HG03432 (cell line): ENCODE measurements around the gene ZNF738.
"Not testable (repeated sequence)": the region's sequence is repeated elsewhere in the genome, so short reads cannot be mapped to it uniquely, and the experiment has no call there.

Experiments
- ATAC-seq: cut with Tn5 transposase; IDR thresholded peaks from one replicate; pipeline ENCODE4 v1.9.1; 2021; ENCODE audit warnings: mild to moderate bottlenecking, moderate library complexity; ENCODE audit not compliant: unreplicated experiment

The ZNF738 gene

GRCh38 chr19:21358768-21359451 is at the start of gene ZNF738:
Gene ZNF738 (plus strand): TSS chr19:21359000. CDS start chr19:21359141, 141 bp downstream.
- peak; percentile 96 for ATAC-seq

DNA sequence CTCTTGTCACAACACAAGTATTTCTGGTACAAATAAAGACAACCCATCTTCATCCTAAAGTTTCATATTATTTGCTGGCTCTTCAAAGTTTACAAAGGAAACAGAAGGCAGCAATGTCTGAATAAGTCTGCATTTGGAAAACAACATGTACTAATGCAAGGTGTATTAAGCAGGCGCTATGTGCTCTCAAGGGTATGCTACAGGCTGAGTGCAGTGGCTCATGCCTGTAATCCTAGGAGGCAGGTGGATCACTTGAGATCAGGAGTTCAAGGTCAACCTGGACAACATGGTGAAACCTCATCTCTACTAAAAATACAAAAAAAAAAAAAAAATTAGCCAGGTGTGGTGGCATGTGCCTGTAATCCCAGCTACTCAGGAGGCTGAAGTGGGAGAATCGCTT is 46.0 kb upstream of the ZNF738 start:
- ATAC-seq: not testable (repeated sequence)

DNA sequence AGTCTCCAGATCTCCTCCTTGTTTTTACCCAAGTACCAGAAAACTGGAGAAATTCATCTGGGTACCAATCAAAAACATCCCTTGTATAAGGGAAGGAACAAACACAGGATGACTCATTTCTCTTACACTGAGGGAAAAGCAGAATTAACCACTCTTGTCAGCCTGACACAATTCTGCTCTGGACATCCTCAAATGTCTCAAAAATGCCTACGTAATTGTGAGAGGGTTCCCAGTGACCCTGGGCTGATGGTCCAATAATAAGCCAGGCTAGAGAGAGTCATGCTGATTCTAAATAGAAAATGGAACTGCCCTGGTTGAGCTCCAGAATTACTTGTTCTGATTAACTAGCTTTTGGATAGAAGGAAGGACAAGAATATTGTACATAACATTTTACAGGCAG is 44.1 kb upstream of the ZNF738 start:
- ATAC-seq: no peak

DNA sequence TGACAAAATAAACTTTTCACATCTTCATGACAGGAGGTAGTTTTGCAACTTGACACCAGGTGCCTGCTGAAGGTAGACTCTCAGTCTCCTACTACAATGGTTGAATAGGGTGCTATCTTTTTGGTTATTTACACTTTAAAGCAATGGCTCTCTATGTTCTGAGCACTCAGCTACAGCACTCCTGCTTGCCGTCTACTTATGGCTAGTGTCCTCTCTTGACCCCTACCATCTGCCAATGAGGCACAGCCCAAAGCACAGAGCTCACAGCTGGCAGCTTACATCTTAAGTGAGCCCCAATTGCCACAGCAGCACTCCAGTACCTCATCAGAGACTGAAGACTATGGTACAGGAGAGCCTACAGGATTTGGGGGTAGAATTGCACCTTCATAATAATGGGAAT is 41.0 kb upstream of the ZNF738 start:
- ATAC-seq: no peak

DNA sequence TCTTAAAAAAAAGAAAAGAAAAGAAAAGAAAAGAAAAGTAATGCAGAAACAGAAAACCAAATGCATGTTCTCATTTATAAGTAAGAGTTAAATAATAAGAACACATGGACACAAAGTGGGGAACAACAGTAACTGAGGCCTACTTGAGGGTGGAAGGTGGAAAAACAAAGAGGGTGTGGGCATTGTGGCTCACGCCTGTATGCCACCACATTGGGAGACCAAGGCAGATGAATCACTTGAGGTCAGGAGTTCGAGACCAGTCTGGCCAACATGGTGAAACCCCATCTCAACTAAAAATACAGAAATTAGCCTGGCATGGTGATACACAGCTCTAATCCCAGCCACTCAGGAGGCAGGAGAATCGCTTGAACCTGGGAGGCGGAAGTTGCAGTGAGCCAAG is 37.7 kb upstream of the ZNF738 start:
- no peak for ATAC-seq

GRCh38 chr19:21321996-21322395 is 36.8 kb upstream of the ZNF738 start:
- no peak for ATAC-seq

GRCh38 chr19:21322528-21322927 is 36.3 kb upstream of the ZNF738 start:
- no peak for ATAC-seq

- no peak for ATAC-seq
Observed at GRCh38 chr19:21323000-21323399, 35.8 kb upstream of the ZNF738 start.

GRCh38 chr19:21326169-21326568 is 32.6 kb upstream of the ZNF738 start:
- no peak for ATAC-seq

- ATAC-seq: peak; percentile 29
Observed at GRCh38 chr19:21328406-21328805, 30.4 kb upstream of the ZNF738 start.

- peak; percentile 99 for ATAC-seq
Observed at GRCh38 chr19:21328885-21329605, 29.8 kb upstream of the ZNF738 start, which contains the start of gene ZNF708. Gene ZNF708 (minus strand): TSS chr19:21329410. CDS start chr19:21329212, 198 bp downstream.

DNA sequence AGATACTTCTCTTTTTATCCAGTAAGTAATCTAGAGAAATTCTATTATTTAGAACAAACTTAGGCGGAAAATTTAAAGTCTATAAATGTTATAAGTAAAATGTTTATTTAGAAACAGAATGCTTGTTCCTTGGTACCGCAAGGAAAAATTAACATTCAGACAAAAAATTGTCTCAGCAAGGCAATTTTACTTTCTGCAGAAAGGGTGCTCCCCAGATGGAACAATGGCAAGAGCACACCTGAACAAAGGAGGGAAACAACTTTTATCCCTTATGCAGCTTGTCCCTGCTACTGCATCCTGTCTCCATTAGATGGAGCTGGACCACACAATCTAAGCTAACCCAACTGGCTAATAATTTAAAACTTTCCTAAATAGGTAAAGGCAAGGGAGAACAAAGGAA is 23.1 kb upstream of the ZNF738 start:
- ATAC-seq: no peak

DNA sequence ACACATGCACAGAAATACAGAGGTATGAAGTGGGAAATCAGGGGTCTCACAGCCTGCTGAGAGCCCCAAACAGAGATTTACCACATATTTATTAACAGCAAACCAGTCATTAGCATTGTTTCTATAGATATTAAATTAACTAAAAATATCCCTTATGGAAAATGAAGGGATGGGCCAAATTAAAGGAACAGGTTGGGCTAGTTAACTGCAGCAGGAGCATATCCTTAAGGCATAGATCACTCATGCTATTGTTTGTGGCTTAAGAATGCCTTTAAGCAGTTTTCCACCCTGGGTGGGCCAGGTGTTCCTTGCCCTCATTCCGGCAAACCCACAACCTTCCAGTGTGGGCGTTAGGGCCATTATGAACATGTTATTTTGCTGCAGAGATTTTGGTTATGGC is 14.0 kb upstream of the ZNF738 start:
- ATAC-seq: not testable (repeated sequence)

- ATAC-seq: no peak
Observed at GRCh38 chr19:21352830-21353229, 6.0 kb upstream of the ZNF738 start.

- no peak for ATAC-seq
Observed at GRCh38 chr19:21362291-21362690, 3.5 kb downstream of the ZNF738 start.

GRCh38 chr19:21383980-21384582 is 25.3 kb downstream of the ZNF738 start:
- no peak for ATAC-seq

GRCh38 chr19:21396121-21396520 is 37.3 kb downstream of the ZNF738 start:
- ATAC-seq: no peak

- peak; percentile 100 for ATAC-seq
Observed at GRCh38 chr19:21396893-21397572, 38.2 kb downstream of the ZNF738 start, which contains the start of gene ZNF493. Gene ZNF493 (plus strand): TSS chr19:21397133. CDS start chr19:21397238, 105 bp downstream.

- no peak for ATAC-seq
Observed at GRCh38 chr19:21398851-21399250, 40.1 kb downstream of the ZNF738 start.

DNA sequence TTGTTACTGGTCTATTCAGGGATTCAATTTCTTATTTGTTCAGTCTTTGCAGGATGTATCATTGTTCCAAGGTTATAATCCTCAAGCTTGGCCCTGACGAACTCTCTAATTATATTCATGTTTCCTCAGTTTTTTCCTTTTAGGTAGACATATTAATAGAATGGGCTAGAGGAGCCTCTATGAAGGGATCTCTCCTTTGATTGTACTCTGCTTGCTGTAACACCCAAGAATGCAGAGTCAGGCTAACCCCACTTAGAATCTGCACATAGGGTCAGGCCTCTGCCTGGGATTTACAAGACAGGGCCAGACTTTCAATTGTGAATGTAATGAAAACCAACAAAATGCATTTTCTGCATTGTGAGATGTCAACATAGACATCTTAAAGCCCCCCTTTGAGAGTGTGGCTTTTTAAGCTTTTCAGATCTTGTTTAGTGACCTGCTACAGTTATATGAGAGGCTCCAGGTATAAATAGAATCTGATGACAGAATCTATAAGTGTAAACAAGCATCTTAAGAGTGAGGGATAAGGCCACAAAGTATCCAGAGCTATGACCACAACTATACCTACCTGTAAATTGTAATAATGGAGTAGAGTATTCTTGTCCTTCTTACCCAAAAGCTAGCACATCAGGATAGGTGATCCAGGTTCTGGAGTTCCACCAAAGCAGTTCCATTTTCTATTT is 43.6 kb downstream of the ZNF738 start:
- ATAC-seq: no peak

DNA sequence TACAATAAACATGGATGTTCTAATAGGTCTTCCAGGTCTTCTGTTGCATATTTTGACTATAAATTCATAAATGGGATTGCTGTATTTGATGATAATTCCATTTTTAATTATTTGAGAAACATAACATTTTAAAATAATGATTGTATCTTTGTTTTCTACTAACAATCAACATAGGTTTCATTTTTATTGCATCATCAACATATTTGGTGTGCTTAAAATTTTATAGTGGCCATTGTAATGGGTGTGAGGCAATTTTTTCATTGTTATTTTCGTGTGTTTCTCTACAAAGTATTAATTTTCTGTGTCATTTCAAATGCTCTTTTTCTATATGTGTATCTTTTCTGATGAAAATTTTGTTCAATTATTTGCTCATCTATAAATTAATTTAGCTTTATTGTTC is 51.4 kb downstream of the ZNF738 start:
- ATAC-seq: no peak
